ENCODE measurements around the gene ENPEP.

DNA sequence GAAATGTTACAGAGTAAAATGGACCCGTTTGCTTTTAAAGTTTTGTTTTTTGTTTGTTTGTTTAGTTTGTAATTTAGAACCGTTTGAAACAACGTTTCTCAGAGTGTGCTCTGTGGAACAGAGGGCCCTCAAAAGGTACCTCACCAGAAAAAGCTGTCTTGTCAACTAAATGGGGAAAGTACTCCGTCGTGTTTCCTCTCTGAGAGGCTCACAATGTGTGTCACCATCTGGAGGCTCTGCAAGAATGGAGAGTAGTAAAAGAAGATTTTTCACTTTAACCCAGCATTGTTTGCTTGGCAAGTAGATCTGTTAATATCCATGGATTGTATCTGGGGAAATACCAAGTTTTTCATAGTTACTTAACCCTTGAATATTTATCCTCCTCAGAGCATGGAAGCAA lies 1.5 kb upstream of the ENPEP start:
- no peak for TF ChIP-seq EP300 (IDR thresholded peaks at IDR 0.05)
- TF ChIP-seq, protein P1, sequence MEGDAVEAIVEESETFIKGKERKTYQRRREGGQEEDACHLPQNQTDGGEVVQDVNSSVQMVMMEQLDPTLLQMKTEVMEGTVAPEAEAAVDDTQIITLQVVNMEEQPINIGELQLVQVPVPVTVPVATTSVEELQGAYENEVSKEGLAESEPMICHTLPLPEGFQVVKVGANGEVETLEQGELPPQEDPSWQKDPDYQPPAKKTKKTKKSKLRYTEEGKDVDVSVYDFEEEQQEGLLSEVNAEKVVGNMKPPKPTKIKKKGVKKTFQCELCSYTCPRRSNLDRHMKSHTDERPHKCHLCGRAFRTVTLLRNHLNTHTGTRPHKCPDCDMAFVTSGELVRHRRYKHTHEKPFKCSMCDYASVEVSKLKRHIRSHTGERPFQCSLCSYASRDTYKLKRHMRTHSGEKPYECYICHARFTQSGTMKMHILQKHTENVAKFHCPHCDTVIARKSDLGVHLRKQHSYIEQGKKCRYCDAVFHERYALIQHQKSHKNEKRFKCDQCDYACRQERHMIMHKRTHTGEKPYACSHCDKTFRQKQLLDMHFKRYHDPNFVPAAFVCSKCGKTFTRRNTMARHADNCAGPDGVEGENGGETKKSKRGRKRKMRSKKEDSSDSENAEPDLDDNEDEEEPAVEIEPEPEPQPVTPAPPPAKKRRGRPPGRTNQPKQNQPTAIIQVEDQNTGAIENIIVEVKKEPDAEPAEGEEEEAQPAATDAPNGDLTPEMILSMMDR (IDR thresholded peaks at IDR 0.05) = no peak
- TF ChIP-seq POLR2A (IDR thresholded peaks at IDR 0.05) = no peak
